Right atrium auricular region (tissue), 2 donors: ENCODE measurements around the gene ADTRP. TPM values are rescaled to one million over a fixed set of nuclear protein-coding genes. Genes with fewer than 3 reads are reported as not detected.

Experiments used
- DNase-seq: peaks from one replicate; pipeline ENCODE4 v3.0.0-alpha.2; 2019; ENCODE audit warnings: low spot score
- H3K27ac ChIP-seq, 2 donors: fragments of 200-600 bp; sonication (generic); 1 replicate in 1 of 2; 2 replicates in 1 of 2; pipeline ENCODE4 v1.5.1; 2016 to 2019
- H3K27me3 ChIP-seq, 2 donors: fragments of 200-600 bp; sonication (generic); one replicate each; pipeline versions ENCODE4 v1.5.1 to v1.6.0; 2017 to 2019
- H3K36me3 ChIP-seq: fragments of 200-600 bp; sonication (generic); one replicate; pipeline ENCODE4 v1.5.1; 2016
- H3K4me1 ChIP-seq, 2 donors: fragments of 200-600 bp; sonication (generic); one replicate each; pipeline versions ENCODE4 v1.5.1 to v1.6.0; 2017 to 2019
- H3K4me3 ChIP-seq, 2 donors: fragments of 200-600 bp; sonication (generic); 1 replicate in 1 of 2; 2 replicates in 1 of 2; pipeline ENCODE4 v1.5.1; 2017 to 2019; ENCODE audit warnings: mild to moderate bottlenecking in 1 of 2, moderate library complexity in 1 of 2
- H3K9me3 ChIP-seq, 2 donors: fragments of 200-600 bp; sonication (generic); one replicate each; pipeline ENCODE4 v1.5.1; 2019
- total RNA-seq, 2 donors: library from RNA; depleted of rRNA; stranded (reverse); fragments of >200 nt; gene quantifications; one replicate each; pipeline ENCODE4 v1.1.0, GENCODE V29; 2016
- TF ChIP-seq, protein P1 (sequence below), 2 donors: fragments of 200-600 bp; sonication (generic); IDR thresholded peaks; one replicate each; pipeline ENCODE4 v1.5.1; 2019; ENCODE audit warnings: antibody characterized with exemption in 2 of 2

The ADTRP gene, protein sequence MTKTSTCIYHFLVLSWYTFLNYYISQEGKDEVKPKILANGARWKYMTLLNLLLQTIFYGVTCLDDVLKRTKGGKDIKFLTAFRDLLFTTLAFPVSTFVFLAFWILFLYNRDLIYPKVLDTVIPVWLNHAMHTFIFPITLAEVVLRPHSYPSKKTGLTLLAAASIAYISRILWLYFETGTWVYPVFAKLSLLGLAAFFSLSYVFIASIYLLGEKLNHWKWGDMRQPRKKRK
- not detected for total RNA-seq

DNA sequence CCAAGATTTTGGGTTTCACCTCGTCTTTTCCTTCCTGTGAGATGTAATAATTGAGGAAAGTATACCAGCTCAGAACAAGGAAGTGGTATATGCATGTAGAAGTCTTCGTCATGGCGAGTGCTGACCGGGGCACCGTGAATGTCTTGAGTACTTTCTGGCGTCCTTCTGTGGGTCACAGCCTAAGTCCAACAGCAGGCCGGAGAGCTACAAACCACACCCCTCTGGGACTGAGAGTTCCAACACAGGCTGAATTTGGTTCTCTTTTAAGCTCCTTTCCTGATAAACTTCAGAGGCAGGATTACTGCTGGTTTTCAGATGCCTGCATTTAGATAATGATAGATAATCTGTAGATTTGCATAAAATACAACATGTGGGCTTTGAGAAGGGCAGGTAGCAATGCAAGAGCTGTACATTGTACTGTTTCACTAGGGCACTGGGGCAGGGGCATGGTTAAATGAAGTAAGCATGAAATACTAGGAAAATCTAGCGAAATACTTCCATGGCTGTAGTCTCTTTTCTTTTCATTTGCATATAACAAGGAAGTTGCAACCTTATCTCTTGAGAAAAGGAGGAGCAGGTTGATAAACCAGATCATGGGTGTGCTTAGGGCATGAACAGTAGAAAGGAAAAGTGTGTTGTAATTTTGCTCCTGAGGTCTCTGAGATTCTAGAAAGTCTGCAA is at the start of gene ADTRP:
ADTRP (minus strand) TSS at position 156 of the 681 bp plus-strand sequence; CDS start at position 112, 44 bp downstream.
- no peaks in the 10 kb centered on the region for H3K27me3 ChIP-seq
- no peak within 1 kb of the TSS for H3K4me3 ChIP-seq
- peak; percentile 75 for DNase-seq
- no peaks in the 10 kb centered on the region for H3K36me3 ChIP-seq
- H3K27ac ChIP-seq, result no peak within 1 kb of the TSS
- peaks cover 0 to 10% of the 10 kb centered on the region in 2 donors for H3K4me1 ChIP-seq
- TF ChIP-seq, protein P1, sequence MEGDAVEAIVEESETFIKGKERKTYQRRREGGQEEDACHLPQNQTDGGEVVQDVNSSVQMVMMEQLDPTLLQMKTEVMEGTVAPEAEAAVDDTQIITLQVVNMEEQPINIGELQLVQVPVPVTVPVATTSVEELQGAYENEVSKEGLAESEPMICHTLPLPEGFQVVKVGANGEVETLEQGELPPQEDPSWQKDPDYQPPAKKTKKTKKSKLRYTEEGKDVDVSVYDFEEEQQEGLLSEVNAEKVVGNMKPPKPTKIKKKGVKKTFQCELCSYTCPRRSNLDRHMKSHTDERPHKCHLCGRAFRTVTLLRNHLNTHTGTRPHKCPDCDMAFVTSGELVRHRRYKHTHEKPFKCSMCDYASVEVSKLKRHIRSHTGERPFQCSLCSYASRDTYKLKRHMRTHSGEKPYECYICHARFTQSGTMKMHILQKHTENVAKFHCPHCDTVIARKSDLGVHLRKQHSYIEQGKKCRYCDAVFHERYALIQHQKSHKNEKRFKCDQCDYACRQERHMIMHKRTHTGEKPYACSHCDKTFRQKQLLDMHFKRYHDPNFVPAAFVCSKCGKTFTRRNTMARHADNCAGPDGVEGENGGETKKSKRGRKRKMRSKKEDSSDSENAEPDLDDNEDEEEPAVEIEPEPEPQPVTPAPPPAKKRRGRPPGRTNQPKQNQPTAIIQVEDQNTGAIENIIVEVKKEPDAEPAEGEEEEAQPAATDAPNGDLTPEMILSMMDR (IDR thresholded peaks at IDR 0.05), result no peak
- no peaks in the 10 kb centered on the region for H3K9me3 ChIP-seq

DNA sequence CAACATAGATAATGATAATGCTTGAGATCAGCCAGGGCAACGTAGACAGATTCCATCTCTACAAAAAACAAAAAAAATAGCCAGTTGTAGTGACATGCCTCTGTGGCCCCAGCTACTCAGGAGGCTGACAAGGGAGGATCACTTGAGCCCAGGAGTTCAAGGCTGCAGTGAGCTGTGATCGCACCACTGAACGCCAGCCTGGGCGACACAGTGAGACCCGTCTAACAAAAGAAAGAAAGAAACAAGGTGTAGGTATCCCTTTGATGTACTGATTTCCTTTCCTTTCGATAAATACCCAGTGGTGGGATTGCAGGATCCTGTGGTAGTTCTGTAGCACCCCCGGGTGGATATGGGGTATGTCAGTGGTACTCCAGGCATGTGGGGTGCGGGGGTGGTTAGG is 48.2 kb upstream of the ADTRP start:
- H3K4me3 ChIP-seq, result no peak overlapping the region
- H3K9me3 ChIP-seq, result no peaks in the 10 kb centered on the region

DNA sequence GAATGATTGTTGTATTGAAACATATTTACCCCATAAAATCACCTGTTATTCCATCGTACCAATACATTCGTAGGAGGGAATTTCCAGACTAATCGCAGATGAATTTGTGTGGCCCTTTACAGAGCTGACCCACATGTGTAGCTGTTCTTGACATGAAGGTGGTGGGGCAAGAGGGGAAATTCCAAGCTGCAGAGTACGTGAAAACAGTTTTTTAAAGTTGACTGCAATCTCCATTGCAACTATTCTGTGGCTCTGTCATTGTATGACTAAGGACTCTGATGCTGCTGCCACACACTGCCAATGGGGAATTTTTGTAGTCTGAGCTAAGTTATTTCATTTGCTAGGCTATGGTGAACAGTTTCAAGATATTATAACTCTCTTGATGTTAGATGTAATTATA is 46.4 kb upstream of the ADTRP start:
- no peaks in the 10 kb centered on the region for H3K36me3 ChIP-seq
- no peak overlapping the region for H3K27ac ChIP-seq
- H3K4me3 ChIP-seq, result no peak overlapping the region
- no peaks in the 10 kb centered on the region for H3K4me1 ChIP-seq
- TF ChIP-seq, protein P1 (IDR thresholded peaks at IDR 0.05), result no peak
- no peaks in the 10 kb centered on the region for H3K9me3 ChIP-seq
- no peaks in the 10 kb centered on the region for H3K27me3 ChIP-seq
- DNase-seq, result no peak

More for the DNA sequence above, 48.2 kb upstream of the ADTRP start:
- DNase-seq, result no peak
- Histone ChIP-seq H3K36me3 (no peaks in the 10 kb centered on the region), H3K27me3 (no peaks in the 10 kb centered on the region), H3K4me1 (no peaks in the 10 kb centered on the region), H3K27ac (no peak overlapping the region)
- TF ChIP-seq, protein P1 (IDR thresholded peaks at IDR 0.05), result no peak

DNA sequence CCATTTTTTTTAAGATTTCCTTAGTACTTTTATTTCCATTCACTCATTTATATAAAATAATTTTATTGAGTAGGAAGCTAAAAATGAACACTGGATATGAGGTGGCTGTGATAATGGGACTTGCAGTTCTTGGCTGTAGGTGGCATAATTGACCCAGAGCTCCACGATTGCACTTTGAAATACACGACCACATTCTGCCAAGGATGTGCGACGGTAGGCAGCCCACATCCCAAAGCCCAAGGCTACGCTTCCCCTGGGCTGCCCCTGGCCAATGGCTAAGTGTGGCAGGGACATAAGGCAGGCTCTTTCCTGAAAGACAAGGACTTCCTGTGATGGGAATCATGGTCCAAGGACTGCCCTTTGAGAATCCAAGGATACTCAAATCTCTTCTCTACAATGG is 43.7 kb upstream of the ADTRP start:
- Histone ChIP-seq H3K9me3 (no peaks in the 10 kb centered on the region), H3K4me3 (no peak overlapping the region), H3K27me3 (no peaks in the 10 kb centered on the region), H3K27ac (no peak overlapping the region), H3K4me1 (no peaks in the 10 kb centered on the region), H3K36me3 (no peaks in the 10 kb centered on the region)
- TF ChIP-seq, protein P1 (IDR thresholded peaks at IDR 0.05), result peak in 1 of 2 donors; percentile 52
- no peak for DNase-seq

DNA sequence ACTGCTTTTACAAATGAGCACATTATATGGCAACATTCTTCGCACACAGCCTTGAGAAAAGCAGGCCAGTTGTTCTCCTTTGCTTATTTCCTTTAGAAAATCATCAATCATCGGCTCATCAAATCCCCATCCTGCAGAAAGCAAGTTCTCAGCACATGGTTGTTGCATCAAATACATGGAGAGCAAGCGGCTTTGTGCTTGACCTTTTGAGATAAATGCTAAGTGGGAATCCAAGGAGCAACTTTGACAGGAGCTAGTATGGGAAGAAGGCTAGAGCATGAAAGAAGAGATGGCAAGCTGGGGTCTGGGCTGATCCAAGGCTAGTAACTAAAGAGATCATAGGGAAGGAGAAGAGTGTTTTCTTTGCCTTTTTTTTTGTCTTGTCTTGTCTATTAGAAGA is 43.2 kb upstream of the ADTRP start:
- Histone ChIP-seq H3K9me3 (no peaks in the 10 kb centered on the region), H3K27ac (no peak overlapping the region), H3K4me1 (no peaks in the 10 kb centered on the region), H3K4me3 (no peak overlapping the region), H3K36me3 (no peaks in the 10 kb centered on the region), H3K27me3 (no peaks in the 10 kb centered on the region)
- TF ChIP-seq, protein P1 (IDR thresholded peaks at IDR 0.05), result no peak
- DNase-seq, result no peak
